SK-N-SH (cell line): ENCODE measurements around the gene SCYL1. TPM values are rescaled to one million over a fixed set of nuclear protein-coding genes. Genes with fewer than 3 reads are reported as not detected.

Experiments
- CTCF ChIA-PET: fragments of 300-600, 350-600 bp; formaldehyde crosslinking; extraction: SDS; loops from one replicate; lab custom pipeline; 2021; lab: Yijun Ruan, JAX
- POLR2A ChIA-PET: fragments of 350-600 bp; sonication (Branson Sonifier 250); formaldehyde crosslinking; extraction: SDS; loops from one replicate; lab custom pipeline; 2020; ENCODE audit warnings: antibody characterized with exemption, inconsistent platforms; lab: Yijun Ruan, JAX
- DNase-seq: peaks from one replicate; pipeline ENCODE4 v3.0.0; 2012
- H2AFZ ChIP-seq: fragments of 200-600 bp; sonication (generic); 2 replicates; pipeline ENCODE4 v1.8.1; 2016; ENCODE audit warnings: antibody characterized with exemption, mild to moderate bottlenecking, low read depth
- H3F3A ChIP-seq: fragments of 200-600 bp; sonication (generic); replicated peaks from 2 replicates; pipeline ENCODE3; 2016; ENCODE audit warnings: antibody characterized with exemption, mild to moderate bottlenecking; ENCODE audit not compliant: insufficient read depth
- H3K27ac ChIP-seq, 2 experiments: fragments of 200-500 bp in 1 of 2; fragments of 200-600 bp in 1 of 2; sonication (Bioruptor generic) in 1 of 2; sonication (generic), shearing (Covaris generic) in 1 of 2; 2 replicates each; pipeline versions ENCODE4 v1.5.1 to v1.6.1; 2014 to 2016; ENCODE audit warnings: low read depth in 2 of 2, inconsistent platforms in 1 of 2, low read length in 1 of 2, mild to moderate bottlenecking in 1 of 2, mixed read lengths in 1 of 2
- H3K27me3 ChIP-seq: fragments of 200-600 bp; sonication (generic), shearing (Covaris generic); 2 replicates; pipeline ENCODE4 v1.6.1; 2016; ENCODE audit warnings: mixed run types; ENCODE audit not compliant: insufficient read depth
- H3K36me3 ChIP-seq, 2 experiments: fragments of 200-500 bp in 1 of 2; fragments of 200-600 bp in 1 of 2; sonication (Bioruptor generic) in 1 of 2; sonication (generic) in 1 of 2; replicated peaks in 1 of 2; 2 replicates each; pipeline versions ENCODE3 to v1.5.1; 2014 to 2016; ENCODE audit warnings: low read length in 1 of 2, mild to moderate bottlenecking in 1 of 2; ENCODE audit not compliant: insufficient read depth in 2 of 2, control insufficient read depth in 1 of 2
- H3K4me1 ChIP-seq, 2 experiments: fragments of 200-500 bp in 1 of 2; fragments of 200-600 bp in 1 of 2; sonication (Bioruptor generic) in 1 of 2; sonication (generic), shearing (Covaris generic) in 1 of 2; 2 replicates each; pipeline versions ENCODE4 v1.5.1 to v1.6.1; 2014 to 2016; ENCODE audit warnings: low read depth in 1 of 2, low read length in 1 of 2, mixed run types in 1 of 2; ENCODE audit not compliant: insufficient read depth in 2 of 2, control insufficient read depth in 1 of 2
- H3K4me2 ChIP-seq: fragments of 200-600 bp; sonication (generic), shearing (Covaris generic); 2 replicates; pipeline ENCODE4 v1.6.1; 2017; ENCODE audit warnings: mixed run types
- H3K4me3 ChIP-seq, 2 experiments: fragments of 200-500 bp in 1 of 2; fragments of 200-600 bp in 1 of 2; sonication (Bioruptor generic) in 1 of 2; sonication (generic), shearing (Covaris generic) in 1 of 2; 2 replicates each; pipeline versions ENCODE4 v1.5.1 to v1.8.1; 2014 to 2016; ENCODE audit warnings: low read depth in 2 of 2, inconsistent platforms in 1 of 2, low read length in 1 of 2, mild to moderate bottlenecking in 1 of 2, mixed read lengths in 1 of 2, moderate library complexity in 1 of 2
- H3K79me2 ChIP-seq: fragments of 200-600 bp; sonication (generic); 2 replicates; pipeline ENCODE4 v1.8.1; 2017; ENCODE audit warnings: mild to moderate bottlenecking; ENCODE audit not compliant: insufficient read depth
- H3K9ac ChIP-seq: fragments of 200-600 bp; sonication (generic); 2 replicates; pipeline ENCODE4 v1.6.1; 2017; ENCODE audit warnings: mixed run types
- H3K9me2 ChIP-seq: fragments of 200-600 bp; sonication (generic); 2 replicates; pipeline ENCODE4 v1.6.1; 2017; ENCODE audit warnings: mixed run types
- H3K9me3 ChIP-seq: fragments of 200-600 bp; sonication (generic); 2 replicates; pipeline ENCODE4 v1.6.1; 2017; ENCODE audit warnings: mixed run types, mild to moderate bottlenecking, moderate library complexity
- H4K20me1 ChIP-seq: fragments of 200-600 bp; sonication (generic); 2 replicates; pipeline ENCODE4 v1.6.1; 2017; ENCODE audit warnings: mild to moderate bottlenecking, mixed run types; ENCODE audit not compliant: insufficient read depth
- ELF1 ChIP-seq: IDR thresholded peaks from 2 replicates; pipeline ENCODE4 v1.4.0; 2012
- EZH2phosphoT487 ChIP-seq: fragments of 200-600 bp; sonication (generic); IDR thresholded peaks from 2 replicates; pipeline ENCODE4 v1.6.1; 2017; ENCODE audit warnings: low read depth, mixed run types, mild to moderate bottlenecking, antibody characterized with exemption, moderate library complexity, borderline replicate concordance
- FOSL2 ChIP-seq: IDR thresholded peaks from 2 replicates; pipeline ENCODE4 v1.4.0; 2012; ENCODE audit warnings: low read depth, mild to moderate bottlenecking, moderate library complexity, borderline replicate concordance
- FOXJ3 ChIP-seq: sonication (generic); formaldehyde crosslinking; IDR thresholded peaks from 2 replicates; pipeline ENCODE4 v1.5.1; 2020; ENCODE audit warnings: mild to moderate bottlenecking, missing genetic modification reagents
- GABPA ChIP-seq: IDR thresholded peaks from 2 replicates; pipeline ENCODE4 v1.4.0; 2012; ENCODE audit warnings: low read depth, mild to moderate bottlenecking
- JUND ChIP-seq: IDR thresholded peaks from 2 replicates; pipeline ENCODE4 v1.4.0; 2012
- MXI1 ChIP-seq: IDR thresholded peaks from 2 replicates; pipeline ENCODE4 v1.6.1; 2012; ENCODE audit warnings: mild to moderate bottlenecking, low read depth, low read length, improper control_type of control experiment
- NFIC ChIP-seq: IDR thresholded peaks from 2 replicates; pipeline ENCODE4 v1.4.0; 2012; ENCODE audit warnings: borderline replicate concordance
- PBX3 ChIP-seq: IDR thresholded peaks from 2 replicates; pipeline ENCODE4; 2012
- POLR2AphosphoS5 ChIP-seq: IDR thresholded peaks from 2 replicates; pipeline ENCODE4 v1.6.1; 2012; ENCODE audit warnings: low read depth, low read length
- REST ChIP-seq: IDR thresholded peaks from 2 replicates; pipeline ENCODE4 v1.6.1; 2012; ENCODE audit warnings: mild to moderate bottlenecking, low read depth, low read length, moderate library complexity
- RFX5 ChIP-seq: IDR thresholded peaks from 2 replicates; pipeline ENCODE4 v1.6.1; 2012; ENCODE audit warnings: mild to moderate bottlenecking, improper control_type of control experiment, low read length
- RXRA ChIP-seq: IDR thresholded peaks from 2 replicates; pipeline ENCODE4 v1.4.0; 2012; ENCODE audit warnings: low read depth, mild to moderate bottlenecking, borderline replicate concordance
- SMC3 ChIP-seq: IDR thresholded peaks from 2 replicates; pipeline ENCODE4 v1.6.1; 2012; ENCODE audit warnings: low read depth, low read length, improper control_type of control experiment
- TCF12 ChIP-seq: IDR thresholded peaks from 2 replicates; pipeline ENCODE4 v1.4.0; 2012
- USF2 ChIP-seq: fragments of 150-350 bp; IDR thresholded peaks from 2 replicates; pipeline ENCODE4 v1.6.1; 2017; ENCODE audit warnings: antibody characterized with exemption, low read length, low read depth, borderline replicate concordance
- ZBTB33 ChIP-seq: IDR thresholded peaks from 2 replicates; pipeline ENCODE4 v1.4.0; 2012; ENCODE audit warnings: low read depth, borderline replicate concordance
- WGBS: methylation state at CpG from one replicate; pipeline ENCODE4 v1.1.6; 2017; ENCODE audit warnings: low lambda C conversion rate; 5-methylcytosine and 5-hydroxymethylcytosine counted together
- polyA plus RNA-seq, 3 experiments: library from polyadenylated mRNA; depleted of rRNA; stranded (reverse); fragments of >200 nt; gene quantifications; 2 replicates each; pipeline ENCODE4 v1.2.3, GENCODE V29; 2012

SCYL1 gene
- polyA plus RNA-seq, 1 of the 3 experiments (the other 2 are of a cell fraction) = 79.9 TPM

GRCh38 chr11:65492637-65493366, 32.1 kb upstream of the SCYL1 start:
- no peak for DNase-seq
- Histone ChIP-seq H2AFZ (no peak overlapping the region), H3K9me3 (no peaks in the 10 kb centered on the region), H3K4me2 (peak overlapping the region; percentile 83), H3F3A (peaks cover 84% of the 10 kb centered on the region), H3K27ac (peak overlapping the region; percentile 88 to 100), H3K79me2 (peaks cover 80% of the 10 kb centered on the region), H3K36me3 (no peaks in the 10 kb centered on the region), H3K9ac (peak overlapping the region; percentile 95), H3K9me2 (no peaks in the 10 kb centered on the region), H3K27me3 (no peaks in the 10 kb centered on the region), H3K4me3 (peak overlapping the region in 1 of 2 experiments; percentile 18; a peak in 2 of 4 replicates), H4K20me1 (no peaks in the 10 kb centered on the region), H3K4me1 (peaks cover 74 to 80% of the 10 kb centered on the region in 2 experiments)
- ChIA-PET CTCF (interaction anchor here (1.5 to 8.3 kb wide), 6 partner anchors 15 to 77 kb away, joined by 3 to 58 read pairs (median 6); partner anchors contain the start of gene NEAT1), POLR2A (interaction anchor here (10.5 to 26.8 kb wide), 3 partner anchors 10 to 70 kb away, joined by 283 to 1027 read pairs (median 591); partner anchors contain the start of genes MALAT1 and NEAT1)
- TF ChIP-seq MXI1 (no peak), TCF12 (peak; percentile 39; the same call in 1 of the 2 replicates), EZH2phosphoT487 (no peak), RFX5 (no peak), PBX3 (peak; percentile 58), NFIC (no peak; the same call in 1 of the 2 replicates), ELF1 (peak; percentile 84), POLR2AphosphoS5 (peak; percentile 38; the same call in 1 of the 2 replicates), FOXJ3 (CRISPR knock-in tag) (no peak), SMC3 (no peak), FOSL2 (peak; percentile 37; the same call in 1 of the 2 replicates), JUND (peak; percentile 31; the same call in 1 of the 2 replicates), GABPA (no peak)
- WGBS = 23% methylated on average over 6 of the region's 6 CpGs

GRCh38 chr11:65493367-65494176, 31.3 kb upstream of the SCYL1 start:
- POLR2A ChIA-PET = interaction anchor here (0.9 to 26.8 kb wide), 3 partner anchors 18 to 71 kb away, joined by 3 to 1027 read pairs (median 591); partner anchors contain the start of gene NEAT1
- H3K4me1 ChIP-seq = peaks cover 69 to 73% of the 10 kb centered on the region in 2 experiments
- no peak for TF ChIP-seq EZH2phosphoT487
- no peak for TF ChIP-seq USF2
- peak; percentile 29; the same call in 1 of the 2 replicates for TF ChIP-seq ZBTB33
- TF ChIP-seq REST = peak; percentile 34
- peak; percentile 55; the same call in 1 of the 2 replicates for TF ChIP-seq NFIC
- 0 out of 2 replicates have a peak, but pooled peaks have one; percentile 25 for TF ChIP-seq RXRA

More at GRCh38 chr11:65493367-65494176, 31.3 kb upstream of the SCYL1 start:
- peaks cover 77% of the 10 kb centered on the region for H3F3A ChIP-seq
- CTCF ChIA-PET = interaction anchor here (1.5 to 8.3 kb wide), 4 partner anchors 16 to 77 kb away, joined by 4 to 58 read pairs (median 18); no protein-coding TSS in a partner anchor
- peaks cover 80% of the 10 kb centered on the region for H3K79me2 ChIP-seq
- no peaks in the 10 kb centered on the region for H3K27me3 ChIP-seq
- H3K4me2 ChIP-seq = peak overlapping the region; percentile 83
- no peak for DNase-seq
- WGBS = 28% methylated on average over 12 of the region's 12 CpGs
- no peaks in the 10 kb centered on the region for H3K9me2 ChIP-seq
- no peaks in the 10 kb centered on the region for H3K36me3 ChIP-seq
- H3K4me3 ChIP-seq = peak overlapping the region in 1 of 2 experiments; percentile 18; a peak in 1 of 4 replicates
- peak overlapping the region; percentile 88 to 100 for H3K27ac ChIP-seq
- H4K20me1 ChIP-seq = no peaks in the 10 kb centered on the region
- no peaks in the 10 kb centered on the region for H3K9me3 ChIP-seq
- H2AFZ ChIP-seq = no peak overlapping the region
- peak overlapping the region; percentile 95 for H3K9ac ChIP-seq
